Measurements from ENCODE around the gene FBXW4.
A peak's percentile ranks its signal among the peaks of the same experiment; 100 is the strongest.

Gene FBXW4

DNA sequence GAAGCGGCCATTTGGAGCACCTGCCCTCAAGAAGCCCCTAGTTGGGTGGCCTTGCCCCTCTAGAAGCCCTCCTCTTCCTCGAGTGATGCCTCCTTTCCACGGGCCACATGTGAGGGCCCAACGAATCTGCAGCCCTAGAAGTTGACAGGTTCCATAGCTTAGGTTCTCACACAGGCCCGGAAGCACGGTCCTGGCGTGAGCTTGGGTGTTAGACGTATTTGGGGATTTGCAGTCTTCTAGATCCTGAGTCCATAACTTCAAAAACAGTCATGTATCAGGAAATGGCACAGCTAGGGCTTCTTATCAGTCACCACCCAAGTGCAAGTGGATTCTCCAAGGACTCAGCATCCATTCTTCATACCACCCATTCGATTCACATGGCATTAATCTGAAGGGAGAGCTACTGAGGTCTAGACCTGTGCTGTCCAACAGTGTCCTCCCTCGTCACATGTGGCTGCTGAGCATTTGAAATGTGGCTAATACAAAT, 477 bp upstream of the FBXW4 start:
- DNase-seq = no peak

DNA sequence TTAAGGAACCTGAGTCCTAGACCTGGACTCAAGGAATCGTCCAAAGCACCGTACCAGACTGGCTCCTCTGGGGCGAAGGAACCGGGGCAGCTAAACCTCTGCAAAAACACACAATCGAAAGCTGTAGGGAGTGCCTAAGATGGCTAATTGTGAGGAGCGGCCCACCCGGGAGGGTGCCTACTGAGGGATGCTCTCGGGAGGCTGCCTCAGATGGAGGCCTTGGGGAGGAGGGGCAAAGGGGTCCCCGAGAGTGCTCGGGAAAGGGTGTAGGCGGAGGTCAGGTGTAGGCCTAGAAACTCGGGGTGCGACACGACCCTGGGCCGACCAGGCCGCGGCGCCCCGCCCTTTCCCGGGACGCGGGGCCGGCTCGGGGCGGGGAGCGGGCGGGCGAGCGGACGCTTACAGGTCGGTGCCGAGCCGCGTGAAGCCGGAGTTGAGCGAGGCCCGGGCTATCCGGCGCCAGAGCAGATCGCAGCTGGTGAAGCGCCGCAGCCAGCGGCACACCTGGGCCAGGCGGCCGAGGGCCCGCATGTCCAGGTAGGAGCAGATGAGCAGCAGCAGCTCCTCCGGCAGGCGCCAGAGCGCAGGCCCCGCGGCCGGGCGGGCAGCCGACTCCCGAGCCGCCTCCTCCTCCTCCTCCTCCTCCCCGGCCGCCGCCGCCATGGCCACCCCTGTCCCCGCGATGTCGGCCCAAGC, 844 bp downstream of the FBXW4 start:
- DNase-seq = peak; percentile 74

DNA sequence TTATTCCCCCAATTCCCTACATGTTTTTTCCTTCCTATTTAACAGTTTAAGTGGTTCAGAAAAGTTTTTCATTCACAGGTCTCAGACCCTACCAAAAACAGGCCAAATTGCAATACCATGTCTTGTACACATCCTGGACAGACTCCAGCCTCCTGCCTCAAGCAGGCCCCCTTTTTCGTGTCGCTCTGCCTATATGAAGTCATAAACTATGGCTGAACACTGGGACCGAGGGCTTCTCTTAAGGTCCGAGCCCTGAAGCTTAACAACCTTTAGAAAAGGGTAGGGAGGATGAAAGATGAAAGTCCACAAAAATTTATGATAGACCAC, 1.4 kb downstream of the FBXW4 start:
- DNase-seq = no peak

DNA sequence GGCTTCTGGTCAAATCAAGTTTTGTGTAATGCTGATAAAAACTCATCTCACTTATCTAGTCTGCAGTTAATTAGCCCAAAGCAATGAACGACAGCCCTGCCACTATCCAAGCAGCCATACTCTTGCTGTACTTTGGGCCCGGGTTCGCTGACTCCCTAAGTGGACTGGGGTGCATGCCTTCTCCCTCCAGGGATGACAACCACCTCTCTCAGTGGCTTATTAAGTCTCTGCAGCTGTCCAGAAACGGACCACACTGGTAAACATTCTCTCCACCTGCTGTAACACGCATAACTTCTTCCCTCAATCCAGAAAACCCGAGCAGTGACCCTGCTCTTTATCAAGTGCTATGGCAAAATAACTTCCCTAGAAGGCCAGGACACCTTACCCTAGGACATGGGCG, 3.9 kb downstream of the FBXW4 start:
- DNase-seq = no peak

DNA sequence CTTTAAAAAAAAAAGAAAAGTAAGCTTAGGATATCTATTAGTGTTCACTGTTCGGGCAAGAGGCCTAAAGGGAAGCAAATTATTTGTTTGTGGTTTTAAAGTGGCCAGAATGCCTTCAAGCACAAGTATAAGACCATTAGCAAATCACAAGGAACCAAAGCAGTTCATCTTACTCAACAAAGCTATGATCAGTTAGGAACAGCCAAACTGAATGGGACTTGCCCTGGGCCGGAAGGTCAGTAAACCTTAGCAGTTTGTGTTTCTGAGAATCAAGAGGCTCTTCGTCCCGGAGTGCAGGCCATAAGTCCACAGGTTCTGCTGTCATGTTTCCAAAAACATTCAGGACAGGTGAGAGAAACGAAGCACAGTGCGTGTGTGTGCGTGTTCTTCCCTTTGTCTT, 4.5 kb downstream of the FBXW4 start:
- DNase-seq = no peak

DNA sequence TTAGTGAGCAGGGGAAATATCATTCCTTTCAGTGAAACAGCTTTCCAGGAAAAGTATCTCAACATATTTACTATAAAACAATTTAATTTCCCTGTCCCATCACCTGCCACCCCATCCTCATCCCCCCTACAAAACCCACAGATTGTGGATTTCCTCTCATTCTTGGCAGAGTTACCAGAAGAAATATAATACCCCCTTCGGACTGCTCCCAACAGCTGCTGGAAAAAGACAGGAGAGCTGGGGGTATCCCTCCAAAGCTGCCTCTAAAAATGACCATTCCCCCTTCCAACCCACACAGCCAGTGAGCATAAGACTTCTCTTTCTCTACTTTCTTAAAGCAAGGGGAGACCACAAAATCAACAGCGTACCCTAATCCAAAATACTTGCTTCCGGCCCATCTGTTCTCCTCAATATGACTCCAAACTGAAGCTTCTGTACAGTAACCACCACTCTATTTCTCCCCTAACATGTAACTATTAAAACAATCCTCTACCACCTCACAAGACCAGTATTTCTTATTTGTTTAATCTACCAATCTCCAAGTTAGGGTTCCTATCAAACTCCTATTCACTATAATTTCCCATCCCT, 7.8 kb downstream of the FBXW4 start:
- DNase-seq = no peak

DNA sequence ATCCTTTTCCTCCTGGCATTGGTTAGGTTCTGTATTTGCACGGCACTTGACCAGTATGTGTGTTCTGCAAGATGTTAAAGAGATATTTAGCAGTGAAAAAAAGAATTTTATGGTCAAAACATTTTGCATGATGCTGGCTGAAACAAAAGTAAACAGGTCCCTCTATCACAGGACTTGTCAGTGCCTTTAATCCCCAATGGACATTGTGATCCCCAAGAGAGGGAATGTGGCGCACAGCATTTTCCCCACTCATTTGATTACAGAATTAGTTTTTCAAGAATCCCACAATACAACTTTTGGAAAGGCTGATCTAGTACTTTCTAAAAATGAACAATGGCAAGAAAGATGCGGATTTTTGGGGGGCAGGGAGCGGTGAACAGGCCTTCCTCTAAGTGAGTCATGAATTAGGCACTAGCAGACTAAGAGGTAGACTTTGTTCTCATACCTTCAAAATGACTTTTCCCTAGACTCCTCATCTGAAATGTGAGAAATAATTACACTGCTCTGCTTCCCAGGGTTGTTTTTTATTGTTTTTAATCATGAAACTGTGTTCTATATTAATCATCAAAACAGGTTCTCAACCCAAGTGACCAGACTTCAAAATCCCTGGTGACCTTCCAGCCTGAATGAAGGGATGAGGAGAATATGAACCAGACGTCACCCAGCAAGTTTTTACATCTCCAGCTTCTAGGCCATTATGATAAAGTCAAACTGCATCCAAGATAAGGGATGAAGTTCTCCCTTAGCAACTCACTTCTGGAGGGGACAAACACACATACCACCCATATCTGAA, 8.6 kb downstream of the FBXW4 start:
- DNase-seq = no peak

DNA sequence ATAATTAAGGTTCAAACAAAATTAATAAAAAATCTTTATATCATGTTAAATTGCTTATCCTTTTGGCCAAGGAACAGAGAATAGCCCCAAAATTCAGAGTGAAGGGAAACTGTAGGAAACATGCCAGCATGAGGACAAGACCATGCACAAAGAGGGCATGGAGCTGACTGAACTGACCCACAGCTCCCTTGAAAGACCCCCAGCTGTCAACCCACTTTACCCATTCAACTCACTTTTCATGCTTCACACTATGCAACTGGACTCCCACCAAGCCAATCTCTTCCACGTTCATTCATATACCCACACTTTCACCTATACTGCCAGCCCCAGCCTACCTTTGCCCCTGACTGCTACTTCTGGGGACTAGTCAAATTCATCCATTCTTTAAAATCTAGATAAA, 10.2 kb downstream of the FBXW4 start:
- DNase-seq = no peak

DNA sequence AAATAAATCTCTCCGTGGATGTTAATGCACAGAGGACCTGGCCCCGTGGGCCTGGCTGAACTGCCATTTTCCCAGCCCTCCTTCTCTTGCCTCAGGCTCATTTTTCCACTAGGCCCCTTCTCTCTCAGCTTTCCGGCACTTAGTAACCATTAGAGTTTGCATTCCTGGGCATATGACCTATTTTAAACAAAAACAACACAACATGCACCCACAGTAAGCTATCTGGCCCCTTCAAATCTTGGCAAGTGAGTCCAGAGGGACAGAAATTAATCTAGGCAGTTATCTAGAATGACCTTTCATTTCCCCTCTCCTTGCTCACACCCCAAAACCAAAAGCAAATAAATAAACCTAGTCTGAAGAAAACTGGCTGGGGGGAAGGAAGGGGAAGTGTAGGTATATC, 11.7 kb downstream of the FBXW4 start:
- no peak for DNase-seq

DNA sequence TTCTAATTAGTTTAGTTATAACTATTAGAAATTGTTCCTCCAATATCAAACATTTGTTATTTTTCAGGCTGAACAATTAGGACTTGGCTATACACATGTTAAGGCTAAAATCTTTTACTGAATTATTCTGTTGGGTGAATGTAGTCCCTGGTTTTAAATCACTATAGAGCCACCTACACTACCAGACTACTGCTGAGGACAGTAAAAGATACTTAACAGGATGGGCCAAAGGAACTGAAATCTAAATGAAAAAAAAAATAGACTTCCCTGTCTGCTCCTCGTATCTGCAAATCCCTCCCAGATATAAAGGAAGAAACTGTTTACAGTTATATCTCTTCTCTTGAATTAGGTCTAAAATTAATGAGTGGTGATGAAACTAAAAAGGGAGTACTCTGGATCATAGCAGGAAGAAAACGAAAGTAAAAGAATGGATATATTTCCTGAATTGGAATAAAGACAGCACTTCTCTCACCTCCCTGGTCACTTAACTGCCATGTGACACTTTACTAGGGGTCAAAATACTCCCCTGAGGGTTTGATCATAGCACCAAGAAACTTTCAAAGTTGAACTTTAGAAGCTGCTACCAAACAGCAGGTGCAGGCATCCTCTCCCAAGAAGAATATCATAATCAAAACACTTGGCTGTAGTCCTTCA, 12.7 kb downstream of the FBXW4 start:
- no peak for DNase-seq

DNA sequence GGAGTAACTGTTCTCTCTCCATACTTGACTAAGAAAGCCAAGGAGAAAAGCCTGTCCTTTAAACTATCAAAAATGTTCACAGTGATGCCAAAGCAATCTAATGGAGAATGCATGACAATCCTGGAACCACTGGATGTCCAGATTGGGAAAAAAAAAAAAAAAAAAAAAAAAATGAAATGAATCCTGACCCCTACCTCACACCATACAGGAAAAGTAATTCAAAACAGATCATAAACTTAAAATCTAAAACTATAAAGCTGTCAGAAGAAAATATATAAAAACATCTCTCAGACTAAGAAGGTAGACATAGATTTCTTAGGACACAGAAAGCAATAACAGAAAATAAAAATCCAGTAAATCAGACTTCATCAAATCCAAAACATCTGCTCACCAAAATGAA, 18.4 kb downstream of the FBXW4 start:
- DNase-seq = no peak

DNA sequence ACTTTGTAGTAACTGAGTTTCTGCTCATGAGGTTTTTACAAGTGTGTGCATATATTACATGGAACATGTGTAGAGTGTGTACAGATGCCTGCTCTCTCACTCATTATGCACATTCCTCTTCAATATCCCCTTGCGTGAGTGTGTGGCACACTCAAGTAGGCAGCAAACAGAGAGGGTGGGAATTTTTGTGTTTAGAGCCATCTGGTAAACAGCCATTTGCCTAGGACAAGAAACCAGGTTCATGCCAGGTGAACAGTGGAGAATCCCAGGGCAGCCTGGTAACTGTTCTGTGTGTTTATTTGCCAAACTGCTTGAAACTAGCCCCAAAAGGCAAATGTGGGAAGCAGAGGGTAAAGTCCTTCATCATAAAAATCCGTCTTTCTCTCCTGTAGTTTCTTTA, 19.9 kb downstream of the FBXW4 start:
- no peak for DNase-seq

DNA sequence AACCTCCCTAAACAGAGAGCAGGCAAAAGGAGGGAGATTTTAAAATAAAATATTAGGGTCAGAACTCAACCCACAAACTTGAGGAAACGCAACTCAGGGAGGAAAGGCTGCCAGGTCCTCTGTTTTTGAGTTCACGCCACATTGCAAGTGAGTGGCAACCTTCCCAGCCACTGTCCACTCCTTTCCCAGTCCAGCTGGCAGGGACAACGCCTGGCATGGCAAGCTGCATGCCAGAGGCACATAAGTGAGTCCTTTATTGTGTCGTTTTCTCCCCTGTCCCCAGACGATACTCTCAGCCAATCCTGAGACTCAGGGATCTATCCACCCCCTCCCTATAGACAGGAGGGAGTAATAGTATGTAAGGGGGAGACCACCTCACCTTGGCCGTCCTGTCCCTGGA, 22.4 kb downstream of the FBXW4 start:
- DNase-seq = no peak

DNA sequence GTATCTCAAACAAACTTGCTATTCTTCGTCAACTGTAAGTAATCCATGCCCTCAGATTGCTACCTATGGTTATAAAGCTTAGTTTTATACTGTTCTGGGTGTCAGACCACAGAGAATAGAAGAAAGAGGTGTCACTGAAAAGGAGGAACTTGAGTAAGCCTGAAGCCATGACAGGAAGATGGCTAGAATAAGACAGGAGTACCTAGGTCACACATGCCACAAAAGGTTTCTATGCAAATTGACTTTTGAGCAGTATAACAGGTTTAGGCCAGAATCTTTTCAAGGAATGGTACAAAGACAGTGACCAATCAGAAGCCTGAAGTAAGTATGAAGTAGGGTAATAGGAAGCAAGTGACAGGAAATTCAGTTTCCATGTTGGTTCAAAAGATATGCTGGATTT, 23.5 kb downstream of the FBXW4 start:
- no peak for DNase-seq

DNA sequence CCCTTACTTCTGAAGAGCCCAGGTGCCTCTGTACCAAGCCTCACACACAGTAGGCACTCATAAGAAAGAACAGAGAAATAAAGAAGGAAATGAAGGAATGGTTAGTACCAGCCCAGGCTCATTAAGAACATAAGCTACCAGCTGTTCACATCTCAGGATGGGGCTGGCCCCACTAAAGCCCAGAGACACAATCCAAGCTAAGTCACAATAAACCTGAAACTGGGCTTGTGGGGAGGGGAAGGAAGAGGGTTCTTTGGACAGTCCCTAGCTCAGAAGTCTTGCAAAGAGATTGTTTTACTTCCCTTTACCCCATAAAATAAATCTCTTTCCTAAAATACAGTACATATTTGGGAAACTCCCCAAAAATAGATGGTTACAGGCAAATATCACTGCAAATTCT, 24.3 kb downstream of the FBXW4 start:
- no peak for DNase-seq

DNA sequence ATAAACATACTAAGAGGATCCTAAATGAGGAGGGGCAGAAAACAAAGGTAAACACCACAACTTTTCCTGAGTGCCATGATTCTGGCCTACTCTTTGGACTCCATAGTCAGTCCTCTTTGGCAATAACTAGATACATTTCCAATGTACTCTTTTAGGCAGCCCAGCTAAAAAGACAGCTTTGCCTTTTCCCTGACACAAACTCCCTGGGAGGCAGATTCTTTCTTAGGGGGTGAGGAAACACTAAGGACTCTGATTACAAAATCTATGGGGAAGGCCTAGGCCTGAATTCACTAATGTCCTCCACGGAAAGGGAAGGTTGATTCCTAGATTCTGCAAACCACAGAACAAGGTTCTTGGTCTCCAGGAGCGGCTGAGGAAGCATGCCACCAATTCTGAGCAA, 25.8 kb downstream of the FBXW4 start:
- no peak for DNase-seq

DNA sequence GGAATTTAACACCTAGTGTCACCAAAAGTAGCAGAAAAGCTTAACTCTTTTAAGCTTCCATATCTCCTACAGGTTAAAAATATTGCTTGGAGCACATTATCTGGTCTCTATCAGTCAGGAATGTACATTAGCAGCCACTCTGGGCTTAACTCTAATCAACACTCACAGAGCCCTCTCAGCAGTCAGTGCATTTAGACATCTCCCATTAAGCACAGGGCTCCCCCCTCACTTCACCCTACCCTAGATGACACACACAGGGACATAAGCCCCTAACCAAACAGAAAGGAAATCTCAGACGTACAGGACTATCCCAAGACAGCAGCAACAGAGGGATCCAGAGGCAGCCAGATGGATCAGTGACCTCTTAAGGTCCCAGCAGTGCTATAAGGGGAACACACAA, 26.4 kb downstream of the FBXW4 start:
- DNase-seq = no peak

DNA sequence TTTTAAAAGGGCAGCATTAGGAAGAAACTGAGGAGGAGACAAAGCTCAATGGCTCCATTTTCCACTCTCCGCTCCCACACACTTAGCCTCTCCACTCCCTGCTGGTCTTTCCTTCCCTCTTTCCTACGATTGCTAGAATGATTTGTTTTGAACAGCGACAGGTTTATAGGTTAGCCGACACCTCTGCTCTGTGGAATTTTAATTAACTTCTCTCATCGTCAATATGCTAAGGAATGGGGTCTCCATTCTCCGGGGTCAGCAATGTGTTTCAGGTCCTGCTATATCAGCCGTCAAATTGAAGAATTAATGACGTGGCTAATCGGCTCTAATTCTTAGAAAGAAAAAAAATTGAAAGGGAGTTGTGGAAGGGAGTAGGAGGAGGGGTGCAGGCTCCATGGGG, 28.9 kb downstream of the FBXW4 start:
- DNase-seq = no peak

DNA sequence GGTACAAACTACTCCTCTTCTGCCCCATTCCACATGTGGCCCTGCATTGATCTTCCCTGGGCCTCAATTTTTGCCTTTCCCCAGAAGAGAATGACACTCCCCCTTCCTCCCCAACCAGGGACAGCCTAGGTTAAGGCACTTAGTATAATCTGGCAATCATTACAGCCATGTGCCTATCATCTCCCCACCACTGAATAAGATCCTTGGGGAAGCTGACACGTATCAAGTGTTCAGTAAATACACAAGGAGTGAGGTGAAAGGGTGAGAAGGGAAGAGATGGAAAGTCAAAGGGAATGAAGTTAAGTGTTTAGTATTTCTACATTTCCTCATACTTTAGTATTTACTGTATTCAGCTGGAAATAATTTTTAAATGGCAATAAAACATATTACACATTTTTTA, 31.9 kb downstream of the FBXW4 start:
- no peak for DNase-seq

DNA sequence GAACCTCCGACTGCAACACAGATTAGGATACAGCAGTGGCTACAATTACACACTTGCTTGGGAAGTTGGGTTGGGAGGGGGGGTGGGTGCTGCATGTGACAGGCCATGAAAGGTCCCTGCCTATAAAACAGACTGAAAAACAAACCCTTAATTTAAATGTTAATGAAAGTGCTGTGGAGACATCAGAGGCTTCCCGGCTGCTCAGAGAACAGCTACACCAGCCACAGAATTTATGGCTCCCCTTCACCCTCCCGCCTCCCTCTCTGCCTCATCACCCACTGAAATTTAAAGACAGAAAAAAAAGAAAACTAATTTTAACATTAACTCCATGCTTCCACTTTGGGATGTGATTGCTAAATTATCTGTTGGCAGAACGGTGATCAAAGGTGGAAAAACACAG, 34.7 kb downstream of the FBXW4 start:
- DNase-seq = no peak

DNA sequence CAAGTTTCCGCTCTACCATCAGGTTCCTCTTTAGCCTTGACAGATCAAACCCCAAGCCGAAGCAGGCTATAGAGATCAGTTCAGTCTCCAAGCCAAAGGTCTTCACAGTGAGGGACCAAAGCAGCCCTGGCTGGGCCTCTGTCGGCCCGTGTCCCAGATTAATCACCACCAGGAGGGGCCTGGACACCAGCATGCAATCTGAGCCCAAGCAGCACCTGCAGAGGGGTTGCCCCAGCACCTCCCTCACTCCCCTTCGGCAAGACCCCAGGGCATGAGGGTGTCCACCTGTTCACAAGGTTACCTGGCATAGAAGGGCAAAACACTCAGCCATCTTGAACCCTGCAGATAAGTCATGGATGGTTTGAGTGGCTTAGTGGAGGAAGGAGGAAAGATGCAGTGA, 36.0 kb downstream of the FBXW4 start:
- no peak for DNase-seq

DNA sequence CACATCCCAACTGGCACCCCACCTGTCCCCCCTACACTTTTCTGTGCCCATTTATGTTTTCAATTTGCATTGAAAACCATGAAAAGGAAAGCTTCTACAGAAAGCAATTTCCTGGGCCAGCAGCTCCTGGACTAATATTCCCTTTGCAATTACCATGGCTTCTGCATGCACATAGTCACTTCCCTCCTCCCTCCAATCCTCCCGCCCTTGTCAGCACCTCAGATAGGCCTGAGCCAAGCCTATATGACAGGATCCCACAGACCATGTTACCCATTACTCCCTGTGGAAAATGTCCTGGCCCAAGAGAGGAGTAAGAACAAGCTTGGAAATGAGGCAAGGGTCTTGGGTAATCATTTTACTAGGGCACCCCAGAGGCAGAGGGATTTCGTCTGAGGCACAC, 38.1 kb downstream of the FBXW4 start:
- no peak for DNase-seq

DNA sequence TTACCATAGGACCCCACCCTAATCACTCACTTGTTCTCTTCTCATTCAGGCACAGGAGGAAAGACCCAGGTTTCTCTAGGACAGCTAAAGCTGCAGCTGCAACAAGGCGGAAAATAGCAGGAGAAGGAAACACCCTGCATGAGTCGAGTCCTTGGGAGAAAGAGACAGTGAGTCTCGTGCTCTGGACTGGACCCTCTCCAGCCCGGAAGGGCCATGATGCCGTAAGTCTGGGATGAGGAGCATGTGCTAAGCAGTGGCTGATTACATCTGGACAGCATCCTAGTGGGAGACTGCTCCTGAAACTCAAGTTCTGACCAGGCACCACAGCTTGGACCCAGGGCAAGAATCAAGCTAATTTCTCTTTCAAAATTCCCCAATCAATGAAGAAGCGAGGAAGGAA, 39.4 kb downstream of the FBXW4 start:
- no peak for DNase-seq

DNA sequence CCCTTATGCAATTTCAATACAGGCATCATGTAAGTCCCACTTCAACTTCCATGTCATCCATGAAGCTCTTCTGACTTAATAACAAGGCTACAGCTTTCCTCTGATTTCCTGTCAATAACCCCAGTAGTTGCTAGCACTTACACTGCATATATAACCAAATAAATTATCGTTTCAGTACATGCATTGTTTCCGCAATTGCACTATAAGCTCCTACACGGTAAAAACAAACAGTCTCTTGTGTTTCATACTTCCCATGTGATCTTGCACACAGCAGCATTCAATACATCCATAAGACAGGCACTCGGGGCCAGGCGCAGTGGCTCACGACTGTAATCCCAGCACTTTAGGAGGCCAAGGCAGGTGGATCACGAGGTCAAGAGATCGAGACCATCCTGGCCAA, 41.4 kb downstream of the FBXW4 start:
- no peak for DNase-seq

All from CD4-positive, alpha-beta T cell treated with Interleukin-12 subunit alpha and Interleukin-12 subunit beta, for 1 hour (primary cell).